Measurements from ENCODE around the gene TBC1D10A.

- TF ChIP-seq CTCF (IDR thresholded peaks at IDR 0.05) (no peak), POLR2A (IDR thresholded peaks at IDR 0.05) (no peak), EP300 (IDR thresholded peaks at IDR 0.05) (no peak)
These were observed 1.8 kb upstream of the TBC1D10A start for GRCh38 chr22:30328466-30329049.
